DLD1 (cell line): ENCODE measurements around the gene NUDT4.
"Not testable (repeated sequence)": the region's sequence is repeated elsewhere in the genome, so short reads cannot be mapped to it uniquely, and the experiment has no call there.

Experiments used
- in situ Hi-C: cut with HindIII; loops from 2 replicates; pipeline ENCODE4 v1.10.0; 2017; ENCODE audit warnings: low sequenced_read_pairs

Gene NUDT4

GRCh38 chr12:93399183-93399863 lies 21.6 kb downstream of the NUDT4 start:
- in situ Hi-C loops = not testable (repeated sequence)

- in situ Hi-C loops = loop anchor here (25.0 kb wide), 2 partner anchors 440 to 615 kb away; no protein-coding TSS in a partner anchor
These were observed 24.9 kb downstream of the NUDT4 start for GRCh38 chr12:93402333-93403311.

GRCh38 chr12:93403988-93404803 lies 26.5 kb downstream of the NUDT4 start:
- in situ Hi-C loops = loop anchor here (25.0 kb wide), 2 partner anchors 442 to 617 kb away; no protein-coding TSS in a partner anchor

GRCh38 chr12:93404961-93405849 lies 27.5 kb downstream of the NUDT4 start:
- in situ Hi-C loops = loop anchor here (25.0 kb wide), 2 partner anchors 443 to 618 kb away; no protein-coding TSS in a partner anchor

- in situ Hi-C loops = loop anchor here (25.0 kb wide), 2 partner anchors 445 to 620 kb away; no protein-coding TSS in a partner anchor
These were observed 29.6 kb downstream of the NUDT4 start for GRCh38 chr12:93407054-93407962.

GRCh38 chr12:93407963-93408283 lies 30.2 kb downstream of the NUDT4 start:
- in situ Hi-C loops = loop anchor here (25.0 kb wide), 2 partner anchors 446 to 621 kb away; no protein-coding TSS in a partner anchor

GRCh38 chr12:93408813-93409212 lies 31.1 kb downstream of the NUDT4 start:
- in situ Hi-C loops = loop anchor here (25.0 kb wide), 2 partner anchors 447 to 622 kb away; no protein-coding TSS in a partner anchor

- in situ Hi-C loops = loop anchor here (25.0 kb wide), 2 partner anchors 447 to 622 kb away; no protein-coding TSS in a partner anchor
These were observed 31.8 kb downstream of the NUDT4 start for GRCh38 chr12:93409343-93410187.

GRCh38 chr12:93411060-93411459 lies 33.3 kb downstream of the NUDT4 start:
- in situ Hi-C loops = loop anchor here (25.0 kb wide), 2 partner anchors 449 to 624 kb away; no protein-coding TSS in a partner anchor

- in situ Hi-C loops = loop anchor here (25.0 kb wide), 2 partner anchors 450 to 625 kb away; no protein-coding TSS in a partner anchor
These were observed 34.7 kb downstream of the NUDT4 start for GRCh38 chr12:93412396-93412795.

GRCh38 chr12:93413064-93413463 lies 35.3 kb downstream of the NUDT4 start:
- in situ Hi-C loops = loop anchor here (25.0 kb wide), 2 partner anchors 451 to 626 kb away; no protein-coding TSS in a partner anchor

GRCh38 chr12:93415723-93416464 lies 38.2 kb downstream of the NUDT4 start:
- in situ Hi-C loops = loop anchor here (25.0 kb wide), 2 partner anchors 454 to 629 kb away; no protein-coding TSS in a partner anchor

GRCh38 chr12:93417967-93418480 lies 40.3 kb downstream of the NUDT4 start:
- in situ Hi-C loops = loop anchor here (25.0 kb wide), 2 partner anchors 456 to 631 kb away; no protein-coding TSS in a partner anchor

GRCh38 chr12:93419388-93420034 lies 41.8 kb downstream of the NUDT4 start:
- in situ Hi-C loops = loop anchor here (25.0 kb wide), 2 partner anchors 457 to 632 kb away; no protein-coding TSS in a partner anchor

GRCh38 chr12:93422050-93422449 lies 44.3 kb downstream of the NUDT4 start:
- in situ Hi-C loops = loop anchor here (25.0 kb wide), 2 partner anchors 460 to 635 kb away; no protein-coding TSS in a partner anchor
